Panc1 (cell line): ENCODE data around the gene R3HDM2.

Source experiments
- POLR2AphosphoS5 ChIP-seq: IDR thresholded peaks from 2 replicates; pipeline ENCODE4 v1.6.1; 2012; ENCODE audit warnings: mild to moderate bottlenecking, low read depth, low read length, moderate library complexity
- SIN3A ChIP-seq: IDR thresholded peaks from 2 replicates; pipeline ENCODE4 v1.6.1; 2012; ENCODE audit warnings: low read depth, mild to moderate bottlenecking, low read length, moderate library complexity, borderline replicate concordance; ENCODE audit not compliant: insufficient read depth
- TCF7L2 ChIP-seq: IDR thresholded peaks from 2 replicates; pipeline ENCODE4 v1.6.1; 2011; ENCODE audit warnings: mild to moderate bottlenecking, low read depth, low read length, inconsistent platforms
- TF ChIP-seq, protein P1 (sequence below): fragments of 450-650 bp; IDR thresholded peaks from 2 replicates; pipeline ENCODE4 v1.5.1; 2017; ENCODE audit warnings: mild to moderate bottlenecking
- TF ChIP-seq, protein P2 (sequence below), 2 experiments: IDR thresholded peaks; 2 replicates each; pipeline ENCODE4 v1.6.1; 2011 to 2012; ENCODE audit warnings: low read depth in 2 of 2, control low read depth in 1 of 2, low read length in 1 of 2, mild to moderate bottlenecking in 1 of 2, moderate library complexity in 1 of 2; ENCODE audit not compliant: insufficient read depth in 1 of 2

DNA sequence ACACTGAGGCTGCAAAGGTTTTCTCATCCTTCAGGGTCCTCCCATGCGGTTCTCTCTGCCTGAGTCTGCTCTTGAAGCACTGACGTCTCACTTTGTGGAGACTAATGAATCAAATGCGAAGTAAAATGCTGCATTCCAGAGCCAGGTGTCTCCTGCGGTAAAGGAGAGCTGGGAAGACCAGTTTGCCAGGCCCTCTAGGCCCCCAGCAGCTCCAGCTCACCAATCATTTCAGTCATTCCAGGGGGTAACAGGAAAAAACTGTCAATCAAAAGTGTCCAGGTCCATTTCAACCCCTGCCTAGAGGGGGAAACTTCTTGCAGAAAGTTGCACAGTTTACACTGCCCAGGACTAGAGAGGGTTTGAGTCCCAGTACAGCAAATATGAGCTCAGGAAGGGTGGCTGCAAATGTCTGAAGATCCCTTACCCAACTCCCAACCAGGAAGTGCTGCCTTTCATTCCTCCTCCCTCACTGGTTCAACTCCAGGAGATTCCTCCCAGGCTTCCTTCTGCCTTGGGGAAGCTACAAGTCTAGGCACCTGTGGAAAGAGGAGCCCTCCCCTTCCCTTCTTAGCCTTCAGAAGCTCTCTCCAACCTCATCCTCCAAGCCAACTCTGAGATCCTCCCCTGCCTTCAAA lies 217.0 kb downstream of the R3HDM2 start:
- TF ChIP-seq, protein P1, sequence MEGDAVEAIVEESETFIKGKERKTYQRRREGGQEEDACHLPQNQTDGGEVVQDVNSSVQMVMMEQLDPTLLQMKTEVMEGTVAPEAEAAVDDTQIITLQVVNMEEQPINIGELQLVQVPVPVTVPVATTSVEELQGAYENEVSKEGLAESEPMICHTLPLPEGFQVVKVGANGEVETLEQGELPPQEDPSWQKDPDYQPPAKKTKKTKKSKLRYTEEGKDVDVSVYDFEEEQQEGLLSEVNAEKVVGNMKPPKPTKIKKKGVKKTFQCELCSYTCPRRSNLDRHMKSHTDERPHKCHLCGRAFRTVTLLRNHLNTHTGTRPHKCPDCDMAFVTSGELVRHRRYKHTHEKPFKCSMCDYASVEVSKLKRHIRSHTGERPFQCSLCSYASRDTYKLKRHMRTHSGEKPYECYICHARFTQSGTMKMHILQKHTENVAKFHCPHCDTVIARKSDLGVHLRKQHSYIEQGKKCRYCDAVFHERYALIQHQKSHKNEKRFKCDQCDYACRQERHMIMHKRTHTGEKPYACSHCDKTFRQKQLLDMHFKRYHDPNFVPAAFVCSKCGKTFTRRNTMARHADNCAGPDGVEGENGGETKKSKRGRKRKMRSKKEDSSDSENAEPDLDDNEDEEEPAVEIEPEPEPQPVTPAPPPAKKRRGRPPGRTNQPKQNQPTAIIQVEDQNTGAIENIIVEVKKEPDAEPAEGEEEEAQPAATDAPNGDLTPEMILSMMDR: no peak
- TF ChIP-seq, protein P2, sequence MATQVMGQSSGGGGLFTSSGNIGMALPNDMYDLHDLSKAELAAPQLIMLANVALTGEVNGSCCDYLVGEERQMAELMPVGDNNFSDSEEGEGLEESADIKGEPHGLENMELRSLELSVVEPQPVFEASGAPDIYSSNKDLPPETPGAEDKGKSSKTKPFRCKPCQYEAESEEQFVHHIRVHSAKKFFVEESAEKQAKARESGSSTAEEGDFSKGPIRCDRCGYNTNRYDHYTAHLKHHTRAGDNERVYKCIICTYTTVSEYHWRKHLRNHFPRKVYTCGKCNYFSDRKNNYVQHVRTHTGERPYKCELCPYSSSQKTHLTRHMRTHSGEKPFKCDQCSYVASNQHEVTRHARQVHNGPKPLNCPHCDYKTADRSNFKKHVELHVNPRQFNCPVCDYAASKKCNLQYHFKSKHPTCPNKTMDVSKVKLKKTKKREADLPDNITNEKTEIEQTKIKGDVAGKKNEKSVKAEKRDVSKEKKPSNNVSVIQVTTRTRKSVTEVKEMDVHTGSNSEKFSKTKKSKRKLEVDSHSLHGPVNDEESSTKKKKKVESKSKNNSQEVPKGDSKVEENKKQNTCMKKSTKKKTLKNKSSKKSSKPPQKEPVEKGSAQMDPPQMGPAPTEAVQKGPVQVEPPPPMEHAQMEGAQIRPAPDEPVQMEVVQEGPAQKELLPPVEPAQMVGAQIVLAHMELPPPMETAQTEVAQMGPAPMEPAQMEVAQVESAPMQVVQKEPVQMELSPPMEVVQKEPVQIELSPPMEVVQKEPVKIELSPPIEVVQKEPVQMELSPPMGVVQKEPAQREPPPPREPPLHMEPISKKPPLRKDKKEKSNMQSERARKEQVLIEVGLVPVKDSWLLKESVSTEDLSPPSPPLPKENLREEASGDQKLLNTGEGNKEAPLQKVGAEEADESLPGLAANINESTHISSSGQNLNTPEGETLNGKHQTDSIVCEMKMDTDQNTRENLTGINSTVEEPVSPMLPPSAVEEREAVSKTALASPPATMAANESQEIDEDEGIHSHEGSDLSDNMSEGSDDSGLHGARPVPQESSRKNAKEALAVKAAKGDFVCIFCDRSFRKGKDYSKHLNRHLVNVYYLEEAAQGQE (IDR thresholded peaks at IDR 0.05; ENCODE audit: insufficient read depth in 1 of 2, low read depth in 2 of 2, low read length in 1 of 2): no peak
- TF ChIP-seq POLR2AphosphoS5 (no peak), SIN3A (no peak), TCF7L2 (no peak)
